HCT116 (cell line): ENCODE data around the gene TMPRSS7. TPM values are rescaled to one million over a fixed set of nuclear protein-coding genes. Genes with fewer than 3 reads are reported as not detected.

Experiments
- ATAC-seq: fragments of 200-7000 bp; cut with Tn5 transposase; 2 replicates; pipeline ENCODE4 v1.9.1; 2020; ENCODE audit warnings: mild to moderate bottlenecking, moderate library complexity
- BruUV-seq: library from RNA; stranded (reverse); fragments of 400-500 nt; replicated peaks from 2 replicates; lab custom pipeline; 2021; lab: Mats Ljungman, UMichigan
- CTCF ChIA-PET: fragments of 300-600 bp; sonication (Branson Sonifier 250); formaldehyde crosslinking; loops from one replicate; lab custom pipeline; 2021; ENCODE audit warnings: antibody characterized with exemption; lab: Charles Lee
- POLR2A ChIA-PET: fragments of 300-600, 350-600 bp; sonication (Branson Sonifier 250); formaldehyde crosslinking; loops from one replicate; lab custom pipeline; 2021; ENCODE audit warnings: antibody characterized with exemption; lab: Charles Lee
- RAD21 ChIA-PET, 2 experiments: fragments of 300-600 bp; sonication (Branson Sonifier 250); formaldehyde crosslinking; loops; one replicate each; lab custom pipeline; 2023; ENCODE audit warnings: low total read pairs in 2 of 2; ENCODE audit not compliant: uncharacterized antibody in 2 of 2, unreplicated experiment in 2 of 2, low non-redundant PET in 1 of 2; lab: Charles Lee
- DNase-seq: peaks from one replicate; pipeline ENCODE4 v3.0.0-alpha.2; 2010; ENCODE audit warnings: low read depth, low spot score
- H2AFZ ChIP-seq: fragments of 200-600 bp; shearing (Covaris generic), sonication (generic); 2 replicates; pipeline ENCODE4 v1.6.1; 2017; ENCODE audit warnings: low read depth, mixed run types, mixed read lengths, antibody characterized with exemption, low read length; ENCODE audit not compliant: poor library complexity, severe bottlenecking
- H3K27ac ChIP-seq: 2 replicates; pipeline ENCODE4 v1.5.1; 2012; ENCODE audit warnings: low read depth, low read length
- H3K27me3 ChIP-seq: fragments of 200-600 bp; sonication (generic); 2 replicates; pipeline ENCODE4 v1.6.1; 2016; ENCODE audit warnings: mixed run types, low read length, mixed read lengths; ENCODE audit not compliant: insufficient read depth
- H3K36me3 ChIP-seq, 2 experiments: fragments of 200-500 bp in 1 of 2; fragments of 200-600 bp in 1 of 2; sonication (Bioruptor generic) in 1 of 2; sonication (generic) in 1 of 2; 2 replicates each; pipeline versions ENCODE4 v1.5.1 to v1.6.1; 2014 to 2016; ENCODE audit warnings: low read length in 2 of 2, inconsistent platforms in 1 of 2, mixed read lengths in 1 of 2, mixed run types in 1 of 2; ENCODE audit not compliant: insufficient read depth in 2 of 2, control insufficient read depth in 1 of 2
- H3K4me1 ChIP-seq, 2 experiments: fragments of 200-600 bp in 1 of 2; sonication (generic) in 1 of 2; 2 replicates each; pipeline versions ENCODE4 v1.5.1 to v1.6.1; 2012 to 2017; ENCODE audit warnings: low read length in 2 of 2, inconsistent platforms in 1 of 2, mild to moderate bottlenecking in 1 of 2, mixed read lengths in 1 of 2, mixed run types in 1 of 2, moderate library complexity in 1 of 2; ENCODE audit not compliant: insufficient read depth in 2 of 2, control insufficient read depth in 1 of 2
- H3K4me2 ChIP-seq: fragments of 200-600 bp; sonication (generic); 2 replicates; pipeline ENCODE4 v1.6.1; 2017; ENCODE audit warnings: mixed run types, low read length, mixed read lengths
- H3K4me3 ChIP-seq, 2 experiments: fragments of 200-600 bp in 1 of 2; sonication (generic) in 1 of 2; replicated peaks in 1 of 2; 2 replicates each; pipeline ENCODE4 v1.5.1; 2011 to 2016; ENCODE audit warnings: low read length in 2 of 2, control low read depth in 1 of 2, low read depth in 1 of 2, mild to moderate bottlenecking in 1 of 2, mixed read lengths in 1 of 2, mixed run types in 1 of 2
- H3K79me2 ChIP-seq: fragments of 200-600 bp; sonication (generic); 2 replicates; pipeline ENCODE4 v1.6.1; 2017; ENCODE audit warnings: mild to moderate bottlenecking, mixed run types, low read length, moderate library complexity, mixed read lengths; ENCODE audit not compliant: insufficient read depth
- H3K9ac ChIP-seq: fragments of 200-600 bp; sonication (generic); 2 replicates; pipeline ENCODE4 v1.6.1; 2016; ENCODE audit warnings: low read length, mixed read lengths
- H3K9me2 ChIP-seq: fragments of 200-600 bp; sonication (generic), shearing (Covaris generic); 2 replicates; pipeline ENCODE4 v1.6.1; 2017; ENCODE audit warnings: mixed run types, mild to moderate bottlenecking, moderate library complexity; ENCODE audit not compliant: insufficient read depth
- H3K9me3 ChIP-seq, 2 experiments: fragments of 200-500 bp in 1 of 2; fragments of 200-600 bp in 1 of 2; sonication (Bioruptor generic) in 1 of 2; sonication (generic) in 1 of 2; 2 replicates each; pipeline ENCODE4 v1.6.1; 2014 to 2017; ENCODE audit warnings: low read length in 2 of 2, mixed read lengths in 2 of 2, inconsistent platforms in 1 of 2, low read depth in 1 of 2, mild to moderate bottlenecking in 1 of 2, mixed run types in 1 of 2, moderate library complexity in 1 of 2; ENCODE audit not compliant: control insufficient read depth in 1 of 2, insufficient read depth in 1 of 2
- H4K20me1 ChIP-seq: fragments of 200-600 bp; sonication (generic), shearing (Covaris generic); 2 replicates; pipeline ENCODE4 v1.6.1; 2017; ENCODE audit warnings: mixed run types, mild to moderate bottlenecking, moderate library complexity; ENCODE audit not compliant: insufficient read depth
- CEBPB ChIP-seq: IDR thresholded peaks from 2 replicates; pipeline ENCODE4 v1.6.1; 2012; ENCODE audit warnings: low read depth
- ELF1 ChIP-seq: IDR thresholded peaks from 2 replicates; pipeline ENCODE4 v1.6.1; 2012; ENCODE audit warnings: low read depth, borderline replicate concordance
- EZH2 ChIP-seq: fragments of 200-600 bp; sonication (generic); IDR thresholded peaks from 2 replicates; pipeline ENCODE4 v1.6.1; 2017; ENCODE audit warnings: antibody characterized with exemption, mixed run types
- FOSL1 ChIP-seq: IDR thresholded peaks from 2 replicates; pipeline ENCODE4 v1.6.1; 2012; ENCODE audit warnings: low read depth
- JUND ChIP-seq: IDR thresholded peaks from 2 replicates; pipeline ENCODE4 v1.6.1; 2012
- POLR2AphosphoS5 ChIP-seq: IDR thresholded peaks from 2 replicates; pipeline ENCODE4 v1.6.1; 2011; ENCODE audit warnings: mild to moderate bottlenecking, low read depth, low read length, moderate library complexity
- RAD21 ChIP-seq: IDR thresholded peaks from 2 replicates; pipeline ENCODE4 v1.6.1; 2012; ENCODE audit warnings: low read depth, mild to moderate bottlenecking
- SP1 ChIP-seq: IDR thresholded peaks from 2 replicates; pipeline ENCODE4 v1.6.1; 2012; ENCODE audit warnings: low read depth
- TCF7L2 ChIP-seq: IDR thresholded peaks from 2 replicates; pipeline ENCODE4 v1.7.0; 2011; ENCODE audit warnings: borderline replicate concordance, inconsistent platforms; ENCODE audit not compliant: insufficient read depth, insufficient read length; ENCODE audit errors: extremely low read depth
- ZNF274 ChIP-seq: fragments of 200-500 bp; sonication (Bioruptor generic); IDR thresholded peaks from 2 replicates; pipeline ENCODE4 v1.6.1; 2014; ENCODE audit warnings: mild to moderate bottlenecking, low read depth, low read length, inconsistent platforms
- intact Hi-C: fragments of 100-400 bp; cut with micrococcal nuclease; formaldehyde crosslinking; loops from 2 replicates; pipeline ENCODE4 v1.10.0; 2022
- total RNA-seq: library from RNA; stranded (reverse); gene quantifications from one replicate; pipeline ENCODE4 v1.2.1, GENCODE V29; 2021; ENCODE audit not compliant: unreplicated experiment
- TF ChIP-seq, protein P1 (sequence below): IDR thresholded peaks from 2 replicates; pipeline ENCODE4 v1.6.1; 2012
- TF ChIP-seq, protein P2 (sequence below): IDR thresholded peaks from 2 replicates; pipeline ENCODE4 v1.6.1; 2011; ENCODE audit warnings: mild to moderate bottlenecking, low read length, moderate library complexity; ENCODE audit not compliant: insufficient replicate concordance; ENCODE audit errors: extremely low read depth
- TF ChIP-seq, protein P3 (sequence below): IDR thresholded peaks from 2 replicates; pipeline ENCODE4 v1.6.1; 2012
- TF ChIP-seq, protein P4 (sequence below), 3 experiments: fragments of 200-600 bp in 1 of 3; sonication (generic) in 1 of 3; IDR thresholded peaks in 2 of 3; conservative IDR thresholded peaks in 1 of 3; 2 replicates each; pipeline ENCODE4 v1.5.1; 2012 to 2017; ENCODE audit warnings: low read depth in 2 of 3, low read length in 2 of 3, antibody characterized with exemption in 1 of 3, borderline replicate concordance in 1 of 3, control low read depth in 1 of 3, mild to moderate bottlenecking in 1 of 3, mixed read lengths in 1 of 3, mixed run types in 1 of 3, moderate library complexity in 1 of 3; ENCODE audit not compliant: insufficient read depth in 1 of 3

The TMPRSS7 gene
- total RNA-seq, 1 experiment from 2014 or later: not detected

DNA sequence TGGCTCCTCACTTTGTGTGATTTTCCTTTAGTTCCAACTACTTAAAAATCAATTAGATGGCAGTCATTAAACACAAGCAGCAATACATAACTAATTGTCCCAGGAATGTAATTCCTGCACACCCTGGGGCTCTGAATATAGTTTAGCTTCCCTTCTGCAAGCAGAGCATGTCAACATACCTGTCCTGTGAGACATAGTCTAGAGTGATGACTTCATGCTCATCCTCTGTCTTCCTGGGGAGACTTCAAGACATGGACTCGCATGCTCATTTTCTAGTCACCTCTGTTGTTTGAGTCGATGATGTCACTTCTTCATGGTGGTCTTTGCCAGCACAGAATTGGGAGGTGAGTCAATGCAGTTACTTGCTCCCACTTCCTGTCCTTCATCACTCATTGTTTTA lies 67.4 kb downstream of the TMPRSS7 start:
- Histone ChIP-seq H3K27me3 (no peaks in the 10 kb centered on the region), H3K27ac (no peak overlapping the region), H3K9me3 (no peaks in the 10 kb centered on the region), H3K4me2 (no peak overlapping the region), H3K9me2 (no peaks in the 10 kb centered on the region), H3K4me1 (peaks cover 4 to 19% of the 10 kb centered on the region in 2 experiments), H4K20me1 (no peaks in the 10 kb centered on the region), H3K79me2 (peaks cover 37% of the 10 kb centered on the region), H2AFZ (no peak overlapping the region), H3K4me3 (no peak overlapping the region), H3K9ac (no peak overlapping the region), H3K36me3 (peaks cover 5 to 6% of the 10 kb centered on the region in 2 experiments; a peak in 1 of 4 replicates)
- RAD21 ChIA-PET: no interaction called here
- BruUV-seq: no TSS peak
- ATAC-seq (no peak), DNase-seq (no peak)
- TF ChIP-seq, protein P1, sequence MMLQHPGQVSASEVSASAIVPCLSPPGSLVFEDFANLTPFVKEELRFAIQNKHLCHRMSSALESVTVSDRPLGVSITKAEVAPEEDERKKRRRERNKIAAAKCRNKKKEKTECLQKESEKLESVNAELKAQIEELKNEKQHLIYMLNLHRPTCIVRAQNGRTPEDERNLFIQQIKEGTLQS: no peak
- TF ChIP-seq, protein P2, sequence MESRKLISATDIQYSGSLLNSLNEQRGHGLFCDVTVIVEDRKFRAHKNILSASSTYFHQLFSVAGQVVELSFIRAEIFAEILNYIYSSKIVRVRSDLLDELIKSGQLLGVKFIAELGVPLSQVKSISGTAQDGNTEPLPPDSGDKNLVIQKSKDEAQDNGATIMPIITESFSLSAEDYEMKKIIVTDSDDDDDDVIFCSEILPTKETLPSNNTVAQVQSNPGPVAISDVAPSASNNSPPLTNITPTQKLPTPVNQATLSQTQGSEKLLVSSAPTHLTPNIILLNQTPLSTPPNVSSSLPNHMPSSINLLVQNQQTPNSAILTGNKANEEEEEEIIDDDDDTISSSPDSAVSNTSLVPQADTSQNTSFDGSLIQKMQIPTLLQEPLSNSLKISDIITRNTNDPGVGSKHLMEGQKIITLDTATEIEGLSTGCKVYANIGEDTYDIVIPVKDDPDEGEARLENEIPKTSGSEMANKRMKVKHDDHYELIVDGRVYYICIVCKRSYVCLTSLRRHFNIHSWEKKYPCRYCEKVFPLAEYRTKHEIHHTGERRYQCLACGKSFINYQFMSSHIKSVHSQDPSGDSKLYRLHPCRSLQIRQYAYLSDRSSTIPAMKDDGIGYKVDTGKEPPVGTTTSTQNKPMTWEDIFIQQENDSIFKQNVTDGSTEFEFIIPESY: no peak
- TF ChIP-seq FOSL1: no peak
- TF ChIP-seq JUND: no peak
- TF ChIP-seq RAD21: no peak
- intact Hi-C loops: no loop called here
- POLR2A ChIA-PET: no interaction called here
- CTCF ChIA-PET: interaction anchor here (2.0 kb wide), 1 partner anchor 10 kb away, joined by 9 read pairs; no protein-coding TSS in a partner anchor

DNA sequence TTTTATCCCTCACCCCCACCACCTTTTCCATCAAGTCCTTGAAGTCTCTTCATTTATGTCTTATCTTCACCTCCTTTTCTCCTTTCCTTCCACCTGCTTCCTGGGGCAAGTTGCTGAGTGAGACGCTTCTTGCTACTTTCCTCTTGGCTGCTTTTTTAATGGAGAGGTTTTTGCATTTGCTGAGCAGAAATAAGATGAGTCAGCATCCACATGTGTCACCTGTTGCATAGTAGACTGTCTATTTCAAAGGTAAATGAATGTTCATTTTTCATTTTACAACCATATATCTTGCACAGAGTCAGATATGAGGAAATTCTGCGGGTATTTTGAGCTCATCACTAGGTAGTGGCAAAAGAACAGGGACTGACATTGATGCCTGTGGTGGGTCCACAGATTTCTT lies 70.2 kb downstream of the TMPRSS7 start:
- no peak overlapping the region for H3K9ac ChIP-seq
- no peak for TF ChIP-seq ELF1
- no peak for TF ChIP-seq RAD21
- no peak for TF ChIP-seq ZNF274
- TF ChIP-seq POLR2AphosphoS5: no peak
- no peak for TF ChIP-seq TCF7L2
- no peak for TF ChIP-seq SP1
- no peak for TF ChIP-seq JUND
- no peak for TF ChIP-seq FOSL1
- TF ChIP-seq, protein P3, sequence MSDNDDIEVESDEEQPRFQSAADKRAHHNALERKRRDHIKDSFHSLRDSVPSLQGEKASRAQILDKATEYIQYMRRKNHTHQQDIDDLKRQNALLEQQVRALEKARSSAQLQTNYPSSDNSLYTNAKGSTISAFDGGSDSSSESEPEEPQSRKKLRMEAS: no peak
- TF ChIP-seq, protein P4, sequence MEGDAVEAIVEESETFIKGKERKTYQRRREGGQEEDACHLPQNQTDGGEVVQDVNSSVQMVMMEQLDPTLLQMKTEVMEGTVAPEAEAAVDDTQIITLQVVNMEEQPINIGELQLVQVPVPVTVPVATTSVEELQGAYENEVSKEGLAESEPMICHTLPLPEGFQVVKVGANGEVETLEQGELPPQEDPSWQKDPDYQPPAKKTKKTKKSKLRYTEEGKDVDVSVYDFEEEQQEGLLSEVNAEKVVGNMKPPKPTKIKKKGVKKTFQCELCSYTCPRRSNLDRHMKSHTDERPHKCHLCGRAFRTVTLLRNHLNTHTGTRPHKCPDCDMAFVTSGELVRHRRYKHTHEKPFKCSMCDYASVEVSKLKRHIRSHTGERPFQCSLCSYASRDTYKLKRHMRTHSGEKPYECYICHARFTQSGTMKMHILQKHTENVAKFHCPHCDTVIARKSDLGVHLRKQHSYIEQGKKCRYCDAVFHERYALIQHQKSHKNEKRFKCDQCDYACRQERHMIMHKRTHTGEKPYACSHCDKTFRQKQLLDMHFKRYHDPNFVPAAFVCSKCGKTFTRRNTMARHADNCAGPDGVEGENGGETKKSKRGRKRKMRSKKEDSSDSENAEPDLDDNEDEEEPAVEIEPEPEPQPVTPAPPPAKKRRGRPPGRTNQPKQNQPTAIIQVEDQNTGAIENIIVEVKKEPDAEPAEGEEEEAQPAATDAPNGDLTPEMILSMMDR (IDR thresholded peaks at IDR 0.05 in 2 of 3, conservative IDR thresholded peaks at IDR 0.05 in 1 of 3; ENCODE audit: borderline replicate concordance in 1 of 3, insufficient read depth in 1 of 3, low read depth in 2 of 3, low read length in 2 of 3): no peak
- TF ChIP-seq, protein P1: no peak
- TF ChIP-seq EZH2: no peak
- no peak for TF ChIP-seq CEBPB
- ChIA-PET RAD21 (no interaction called here), POLR2A (no interaction called here), CTCF (interaction anchor here (1.1 kb wide), 1 partner anchor 32 kb away, joined by 3 read pairs; no protein-coding TSS in a partner anchor)
- H4K20me1 ChIP-seq: no peaks in the 10 kb centered on the region
- no peak overlapping the region for H3K4me3 ChIP-seq
- no peak overlapping the region for H3K27ac ChIP-seq
- peaks cover 14% of the 10 kb centered on the region for H3K79me2 ChIP-seq
- H3K4me2 ChIP-seq: no peak overlapping the region
- H3K27me3 ChIP-seq: no peaks in the 10 kb centered on the region
- no peak overlapping the region for H2AFZ ChIP-seq
- peaks cover 5 to 9% of the 10 kb centered on the region in 2 experiments; a peak in 2 of 4 replicates for H3K36me3 ChIP-seq
- no peak for DNase-seq
- H3K4me1 ChIP-seq: peaks cover 6 to 8% of the 10 kb centered on the region in 2 experiments; a peak in 2 of 4 replicates
- intact Hi-C loops: no loop called here
- no peaks in the 10 kb centered on the region for H3K9me2 ChIP-seq
- no peaks in the 10 kb centered on the region for H3K9me3 ChIP-seq
- no TSS peak for BruUV-seq
- ATAC-seq: no peak
